HG03439 (cell line): Measurements from ENCODE around the gene SENP8.
"Not testable (repeated sequence)": the region's sequence is repeated elsewhere in the genome, so short reads cannot be mapped to it uniquely, and the experiment has no call there.

Experiments used
- ATAC-seq: cut with Tn5 transposase; IDR thresholded peaks from one replicate; pipeline ENCODE4 v1.9.1; 2021; ENCODE audit warnings: mild to moderate bottlenecking, moderate library complexity; ENCODE audit not compliant: unreplicated experiment

Gene SENP8

DNA sequence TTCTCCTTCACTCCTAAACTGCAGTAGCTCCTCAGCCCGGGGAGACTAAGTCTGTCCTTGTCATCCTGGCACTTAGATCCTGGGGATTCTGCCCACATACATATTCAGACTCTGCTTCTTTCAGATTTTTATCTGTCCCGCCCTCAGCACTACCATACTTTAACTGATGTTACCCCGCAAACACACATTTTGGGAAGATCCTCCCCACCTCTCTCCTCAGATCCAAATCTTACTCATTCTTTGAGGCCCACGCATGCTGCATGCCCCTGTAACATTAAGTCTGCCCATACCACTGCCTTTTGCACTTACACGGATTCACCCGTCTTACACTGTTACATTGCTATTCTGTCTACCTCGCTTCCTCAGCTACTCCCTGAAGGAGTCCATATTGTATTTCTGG is 36.1 kb downstream of the SENP8 start:
- no peak for ATAC-seq

DNA sequence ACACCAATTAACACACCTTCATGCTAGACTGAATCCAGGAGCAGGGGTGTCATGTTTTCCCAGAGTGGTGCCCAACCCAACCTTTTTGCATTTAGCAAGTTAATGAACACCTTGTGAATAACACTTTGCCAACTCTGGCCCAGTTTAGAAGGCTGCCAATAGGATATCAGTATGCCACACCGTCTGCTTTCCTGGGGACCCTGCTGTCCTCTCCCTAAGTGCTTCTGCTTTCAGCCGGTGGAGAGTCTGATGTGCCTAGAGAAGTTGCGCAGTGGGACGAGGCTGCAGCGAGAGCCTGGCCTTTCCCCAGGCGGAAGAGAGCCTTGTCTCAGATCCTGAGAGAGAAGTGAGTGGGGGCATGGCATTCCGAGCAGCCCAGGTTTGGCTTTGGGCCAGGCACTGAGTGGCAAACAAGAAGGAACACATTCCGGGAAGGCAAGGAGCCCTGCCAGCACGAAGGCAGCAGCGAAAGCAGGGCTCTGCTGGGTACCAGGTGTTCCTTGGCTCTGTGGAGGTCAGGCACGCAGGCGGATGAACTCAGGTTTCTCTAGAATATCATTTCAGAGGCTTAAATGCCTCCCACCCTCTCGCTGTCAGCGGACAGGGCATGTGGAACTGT is 36.9 kb downstream of the SENP8 start:
- no peak for ATAC-seq

DNA sequence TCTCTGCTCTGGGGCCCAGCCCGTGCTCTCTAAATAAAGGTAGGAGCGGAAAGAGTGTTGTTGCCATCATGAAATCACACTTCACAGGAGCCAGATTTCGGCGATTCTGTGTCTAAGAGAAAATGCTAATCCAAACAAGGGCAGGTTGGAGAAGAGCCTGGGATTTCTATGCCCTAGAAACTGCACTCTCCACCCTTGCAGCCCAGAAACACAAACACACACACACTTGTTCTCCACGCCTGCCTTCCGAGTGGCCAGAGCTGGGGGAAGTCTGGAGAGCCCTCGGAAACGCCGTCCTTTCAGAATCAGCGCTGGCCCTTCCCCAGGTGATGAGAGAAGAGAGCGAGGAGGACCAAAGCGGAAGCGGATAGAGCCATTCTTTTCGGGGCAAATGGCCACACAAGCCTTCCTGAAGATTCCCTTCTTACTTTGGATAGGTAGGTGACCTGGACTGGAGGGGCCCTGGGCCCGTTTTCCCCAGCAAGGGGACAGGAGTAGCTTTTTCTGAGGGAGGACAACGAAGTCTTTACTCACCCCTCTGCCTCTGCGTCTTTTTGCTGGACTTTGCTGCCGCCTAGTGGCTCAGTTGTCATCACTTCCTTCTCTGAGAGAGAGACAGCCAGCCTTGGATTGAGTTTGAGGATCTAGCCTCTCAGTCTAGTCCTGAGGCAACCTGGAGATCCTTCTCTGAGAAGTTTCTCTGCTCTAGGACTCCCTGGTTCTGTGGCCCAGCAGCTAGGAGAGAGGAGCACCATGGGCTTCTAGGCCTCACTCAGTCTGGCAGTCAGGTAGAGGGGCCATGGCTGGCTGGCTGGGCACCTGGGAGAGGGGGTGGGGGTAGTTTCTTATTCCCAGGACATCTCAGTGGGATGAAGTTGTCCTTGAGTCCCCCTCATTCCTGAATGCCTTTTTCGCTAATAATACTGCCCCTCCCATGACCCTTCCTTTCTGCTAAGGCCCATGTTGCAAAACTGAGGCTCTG is 37.7 kb downstream of the SENP8 start:
- ATAC-seq: no peak

DNA sequence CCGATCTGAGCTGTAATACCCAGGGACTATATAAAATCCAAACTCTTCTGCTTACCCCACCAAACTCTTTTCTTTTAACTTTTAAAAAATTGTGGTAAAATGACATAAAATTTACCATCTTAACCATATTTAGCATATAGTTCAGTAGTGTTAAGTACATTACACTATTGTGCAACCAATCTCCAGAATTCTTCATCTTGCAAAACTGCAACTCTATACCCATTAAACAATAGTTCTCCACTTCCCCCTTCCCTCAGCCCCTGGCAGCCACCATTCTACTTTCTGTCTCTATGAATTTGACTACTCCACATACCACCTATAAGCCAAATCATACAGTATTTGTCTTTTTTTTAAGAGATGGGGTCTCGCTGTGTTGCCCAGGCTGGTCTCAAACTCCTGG is 38.7 kb downstream of the SENP8 start:
- ATAC-seq: no peak

DNA sequence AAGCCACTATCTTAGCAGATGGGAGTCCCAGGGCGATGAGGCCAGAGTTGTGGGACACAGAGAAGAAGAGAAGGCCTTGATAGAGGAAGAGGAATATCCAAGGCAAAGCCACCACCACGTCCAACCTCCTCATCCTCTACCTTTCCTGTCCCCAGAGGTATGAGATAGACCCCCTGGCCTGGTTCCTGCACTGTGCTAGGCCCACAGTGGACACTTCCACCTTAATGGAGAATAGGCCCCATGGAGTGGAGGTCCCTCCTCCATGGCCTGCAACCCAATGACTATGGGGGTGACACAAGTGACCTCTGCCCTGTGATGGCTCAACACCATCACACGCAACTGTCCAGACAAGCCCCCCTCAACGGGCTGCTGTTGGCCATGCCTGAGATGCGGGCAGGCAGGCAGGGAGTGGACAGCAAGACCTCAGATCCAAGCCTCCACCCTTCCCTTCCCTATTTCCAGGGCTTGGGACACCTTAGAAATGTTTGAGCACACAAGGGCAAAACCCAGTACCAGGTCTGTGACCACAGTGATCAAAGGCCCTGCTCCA is 42.6 kb downstream of the SENP8 start:
- no peak for ATAC-seq

DNA sequence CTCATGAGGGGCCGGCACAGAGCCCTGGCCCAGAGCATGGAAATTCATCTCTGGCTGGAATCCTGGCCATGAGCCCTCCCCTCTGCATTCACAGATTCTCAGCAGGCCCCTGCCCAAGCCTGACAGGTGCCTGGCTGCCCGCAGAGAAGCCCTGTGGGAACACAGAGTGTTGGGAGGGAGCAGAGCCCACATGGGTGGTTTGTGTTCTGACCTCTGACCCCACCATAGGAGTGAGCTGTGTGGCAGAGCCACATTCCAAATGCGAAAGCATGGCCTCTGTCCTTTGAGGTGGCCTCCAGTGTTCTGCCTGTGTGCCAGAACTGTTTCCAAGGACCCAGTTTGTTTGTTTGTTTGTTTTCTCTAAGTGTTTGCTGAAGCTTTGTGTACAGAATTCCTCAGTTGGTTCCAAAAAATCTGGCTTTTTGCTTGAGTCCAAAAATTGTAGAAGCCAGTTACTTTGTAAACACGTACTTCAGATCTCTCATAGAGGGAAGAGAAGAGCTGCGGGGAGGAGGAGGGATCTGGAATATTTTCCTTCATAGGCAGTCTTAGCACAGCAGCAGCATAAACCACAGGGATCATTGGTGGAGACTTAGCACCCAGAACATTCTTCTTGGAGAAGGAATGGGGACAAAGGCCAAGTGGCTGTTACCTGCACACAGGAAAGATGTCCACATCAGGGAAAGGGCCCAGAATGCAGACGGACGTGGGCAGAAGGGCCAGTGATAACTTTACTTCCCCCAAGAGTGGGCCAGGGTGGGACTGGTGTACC is 43.3 kb downstream of the SENP8 start:
- no peak for ATAC-seq

DNA sequence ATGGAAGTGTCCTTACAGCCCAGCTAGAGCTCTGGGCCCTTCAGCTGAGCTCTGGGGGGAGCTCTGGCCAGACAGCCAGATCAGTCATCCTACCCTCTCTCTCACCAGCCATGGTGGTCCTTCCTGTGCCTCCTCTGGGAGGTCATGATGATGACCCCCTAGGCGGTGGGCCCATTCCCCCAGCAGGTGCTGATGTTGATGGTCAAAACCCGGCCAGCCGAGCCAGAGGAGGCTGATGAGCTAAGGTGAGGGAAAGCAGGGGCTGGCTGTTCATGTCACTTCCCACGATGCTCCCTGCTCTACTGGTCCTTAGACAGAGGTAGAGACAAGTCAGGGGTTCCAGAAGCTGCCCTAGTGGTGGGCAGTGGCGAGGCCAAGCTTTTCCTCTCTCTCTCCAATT is 44.4 kb downstream of the SENP8 start:
- no peak for ATAC-seq

DNA sequence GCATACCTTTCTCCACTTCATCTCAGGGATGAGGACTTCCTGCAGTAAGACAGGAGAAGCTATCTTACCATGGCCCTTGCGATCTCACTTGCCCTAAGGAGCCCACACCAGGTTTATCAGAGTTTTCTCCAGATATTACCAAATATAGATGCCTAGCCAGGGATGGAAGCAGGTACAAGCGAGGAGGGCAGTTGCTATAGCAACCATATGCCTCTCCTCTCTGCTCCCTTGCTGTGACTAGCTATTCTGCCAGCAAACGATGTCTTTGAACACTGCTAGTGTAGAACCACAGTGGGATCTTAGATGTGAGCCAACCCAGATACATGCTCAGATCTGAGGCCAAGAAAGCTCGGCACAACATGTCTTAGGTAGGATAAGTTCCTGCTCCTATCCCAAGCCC is 45.5 kb downstream of the SENP8 start:
- no peak for ATAC-seq

DNA sequence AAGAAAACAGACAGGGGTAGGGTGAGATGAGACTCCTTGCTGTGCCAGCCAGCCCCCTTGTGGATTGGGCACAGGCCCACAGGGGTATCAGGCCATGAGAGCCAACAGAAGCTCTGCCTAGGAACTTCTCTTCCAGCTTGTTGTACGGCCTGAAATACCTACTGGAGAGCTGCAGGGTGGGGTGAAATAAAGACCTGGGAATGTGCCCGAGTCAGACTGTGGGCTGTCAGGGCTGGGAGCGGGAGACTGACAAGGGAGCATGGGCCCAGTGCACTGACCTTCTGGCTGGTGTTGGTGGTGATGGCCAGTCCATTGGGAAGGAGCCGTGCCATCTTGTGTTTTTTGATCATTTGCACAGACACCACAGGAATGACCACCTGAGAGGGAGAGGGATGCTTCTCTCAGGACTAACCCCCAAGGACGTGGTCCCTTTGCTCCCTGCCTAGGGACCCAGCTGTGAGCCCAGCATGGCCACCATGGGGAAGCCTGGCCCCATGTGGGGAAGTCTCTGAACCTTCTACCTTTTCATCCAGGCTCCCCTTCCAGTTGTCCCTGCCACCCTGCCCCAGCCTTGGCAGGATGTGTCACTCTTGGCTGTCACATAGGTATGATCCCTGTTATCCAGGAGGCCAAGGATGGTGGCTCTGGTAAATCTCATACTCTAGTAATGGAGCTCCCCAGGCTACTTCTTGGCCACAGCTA is 48.7 kb downstream of the SENP8 start:
- no peak for ATAC-seq

DNA sequence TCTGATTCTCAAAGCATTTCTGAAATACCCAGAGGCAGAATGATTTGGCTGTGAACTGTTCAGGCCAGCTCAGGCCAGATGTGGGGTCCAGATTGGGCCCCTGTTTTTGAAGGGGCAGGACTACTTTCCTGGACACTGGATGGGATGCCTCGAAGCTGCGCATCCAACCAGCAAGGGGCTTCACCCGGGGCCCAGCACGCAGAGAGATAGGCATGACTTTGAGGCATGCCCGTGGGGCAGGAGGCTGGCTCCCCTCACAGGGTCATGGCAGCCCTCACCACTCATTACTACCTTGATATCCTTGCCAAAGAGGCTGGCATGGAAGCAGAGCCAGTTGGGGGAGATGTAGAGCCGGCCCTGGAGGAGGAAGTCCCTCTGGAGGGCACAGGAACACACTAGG is 49.2 kb downstream of the SENP8 start:
- no peak for ATAC-seq

DNA sequence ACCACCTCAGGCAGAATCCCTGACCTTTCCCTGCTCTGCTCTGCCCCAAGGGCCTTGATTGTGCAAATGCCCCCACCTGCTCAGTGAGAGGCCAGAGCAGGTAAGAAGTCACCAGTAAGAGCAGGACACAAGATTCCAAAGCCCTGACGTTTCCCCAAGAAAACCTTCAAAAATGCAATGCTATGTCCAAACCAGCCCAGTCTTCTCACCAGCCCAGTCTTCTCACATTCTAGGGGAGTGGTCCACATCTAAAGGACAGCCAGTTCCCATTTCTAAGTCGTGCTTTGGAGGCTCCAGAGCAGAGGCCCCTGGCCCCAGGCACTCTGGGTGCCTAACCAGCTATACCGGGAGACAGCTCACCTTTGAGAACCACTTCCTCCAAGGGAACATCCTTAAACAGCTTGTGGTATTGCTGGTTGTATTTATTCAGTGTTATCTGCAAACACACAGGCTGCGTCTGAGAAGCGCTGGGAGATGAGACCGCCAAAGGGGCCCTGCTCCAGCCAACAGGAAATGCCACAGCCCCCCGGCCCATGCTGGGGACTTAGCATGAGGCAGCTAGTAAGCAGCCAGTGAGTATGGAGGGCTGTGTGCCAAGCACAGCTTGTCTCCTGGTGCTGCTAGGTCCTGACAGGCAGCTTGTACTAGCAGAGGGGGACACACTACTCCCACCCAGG is 50.1 kb downstream of the SENP8 start:
- ATAC-seq: no peak

DNA sequence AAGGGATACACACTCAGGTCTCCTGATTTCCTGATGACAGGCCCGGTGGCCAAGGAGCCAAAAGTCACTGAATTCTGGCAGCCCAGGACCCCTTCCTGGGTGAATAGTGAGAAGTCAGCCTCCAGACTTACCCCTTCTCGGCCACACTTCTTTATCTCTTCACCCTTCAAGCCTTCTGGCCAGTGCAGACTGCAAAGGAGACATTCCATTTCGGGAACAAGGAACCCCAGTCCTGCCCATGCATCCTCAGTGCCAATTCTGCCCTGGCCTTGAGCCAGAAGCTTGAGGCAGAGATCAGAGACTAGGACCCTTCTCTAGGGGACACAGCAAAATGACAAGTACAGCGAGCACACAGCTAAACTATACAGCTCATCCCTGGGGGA is 50.6 kb downstream of the SENP8 start:
- ATAC-seq: no peak

DNA sequence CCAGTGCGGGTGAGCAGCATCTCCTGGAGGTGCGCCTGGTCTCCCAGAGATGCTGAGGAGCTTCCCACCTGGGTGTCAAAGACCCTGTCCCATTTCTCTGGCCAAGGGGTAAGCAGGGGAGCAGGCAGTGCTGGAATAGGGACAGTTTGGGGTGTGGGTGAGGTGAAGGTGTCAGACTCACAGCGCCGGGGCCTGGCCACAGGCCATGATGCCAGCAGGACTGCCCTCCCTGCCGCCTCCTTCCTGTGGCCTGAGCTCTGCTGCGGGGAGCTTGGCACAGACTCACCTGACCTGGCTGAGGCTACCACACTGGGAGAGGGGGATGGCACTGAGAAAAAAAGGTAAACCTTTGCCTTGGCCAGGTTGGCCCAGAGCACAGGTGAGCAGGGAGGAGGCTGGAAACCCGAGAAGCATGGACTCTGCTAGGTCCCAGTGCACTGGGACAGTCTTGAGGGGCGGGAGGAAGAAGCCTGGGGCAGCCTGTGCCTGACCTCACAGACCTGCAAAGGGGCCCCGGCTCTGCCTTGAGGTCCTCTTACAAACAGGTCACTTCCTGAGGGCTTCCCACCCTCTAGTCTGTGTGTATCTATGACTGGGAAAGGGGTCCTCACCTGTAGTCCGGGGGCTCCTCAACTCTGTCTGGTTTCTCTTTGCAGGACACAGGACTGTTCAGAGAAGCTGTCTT is 51.2 kb downstream of the SENP8 start:
- no peak for ATAC-seq

DNA sequence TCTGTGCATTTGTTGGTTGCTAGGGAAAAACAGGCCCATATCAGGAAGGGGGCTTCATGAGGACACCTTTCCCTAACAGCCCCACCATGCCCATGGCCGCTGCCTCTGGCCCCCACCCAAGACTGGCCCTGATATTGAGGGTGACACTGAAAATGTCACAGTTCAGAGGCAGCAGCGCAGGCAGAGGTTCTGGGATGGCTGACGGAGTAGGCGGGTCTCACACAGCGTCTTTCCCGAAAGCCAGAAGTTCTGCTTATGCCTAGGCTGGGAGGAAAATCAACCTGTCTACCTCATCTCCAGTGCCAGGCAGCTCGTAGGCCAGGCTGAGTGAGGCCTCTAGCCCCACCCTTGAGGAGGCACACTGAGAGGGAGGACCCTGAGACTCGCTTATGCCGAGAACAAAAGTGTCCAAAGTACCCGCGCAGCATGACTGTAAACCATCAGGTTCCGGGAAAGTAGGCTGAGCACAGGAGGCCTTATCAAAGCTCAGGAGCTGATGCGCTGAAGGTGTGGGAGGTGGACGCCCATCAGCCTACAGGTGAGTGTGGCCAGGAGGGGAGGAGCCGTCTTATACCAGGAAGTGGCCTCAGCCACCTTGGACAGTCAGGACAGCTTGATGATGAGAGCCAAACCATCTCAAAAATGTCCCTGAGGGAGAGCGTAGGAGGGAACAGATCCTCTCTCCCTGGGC is 51.9 kb downstream of the SENP8 start:
- ATAC-seq: no peak

DNA sequence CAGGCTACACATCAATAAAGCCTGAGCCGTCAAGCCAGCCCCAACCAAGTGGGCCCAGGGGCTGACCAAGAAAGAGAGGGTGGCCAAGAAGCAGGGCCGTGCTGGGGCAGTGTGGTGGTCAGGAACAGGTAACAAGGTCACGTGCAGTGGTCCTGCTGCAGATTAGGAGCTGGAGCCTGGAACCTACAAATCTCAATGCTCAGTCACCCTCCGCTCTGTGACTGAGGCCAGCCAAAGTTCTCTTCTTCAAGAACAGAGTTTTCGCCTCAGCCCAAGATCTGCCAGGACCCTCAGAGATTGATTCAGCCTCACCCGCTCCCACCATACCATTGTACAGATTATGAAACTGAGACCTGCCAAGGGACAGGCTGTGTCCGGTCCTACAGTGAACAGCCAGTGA is 52.5 kb downstream of the SENP8 start:
- ATAC-seq: no peak

DNA sequence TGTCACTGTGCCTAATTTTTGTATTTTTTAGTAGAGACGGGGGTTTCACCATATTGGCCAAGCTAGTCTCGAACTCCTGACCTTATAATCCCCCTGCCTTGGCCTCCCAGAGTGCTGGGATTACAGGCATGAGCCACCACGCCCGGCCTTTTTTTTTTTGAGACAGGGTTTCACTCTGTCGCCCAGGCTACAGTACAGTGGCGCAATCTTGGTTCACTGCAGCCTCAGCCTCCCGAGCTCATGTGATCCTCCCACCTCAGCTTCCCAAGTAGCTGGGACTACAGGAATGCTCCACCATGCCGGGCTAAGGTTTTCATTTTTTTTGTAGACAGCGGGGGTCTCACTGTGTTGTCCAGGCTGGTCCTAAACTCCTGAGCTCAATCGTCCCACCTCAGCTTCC is 53.8 kb downstream of the SENP8 start:
- ATAC-seq: not testable (repeated sequence)

DNA sequence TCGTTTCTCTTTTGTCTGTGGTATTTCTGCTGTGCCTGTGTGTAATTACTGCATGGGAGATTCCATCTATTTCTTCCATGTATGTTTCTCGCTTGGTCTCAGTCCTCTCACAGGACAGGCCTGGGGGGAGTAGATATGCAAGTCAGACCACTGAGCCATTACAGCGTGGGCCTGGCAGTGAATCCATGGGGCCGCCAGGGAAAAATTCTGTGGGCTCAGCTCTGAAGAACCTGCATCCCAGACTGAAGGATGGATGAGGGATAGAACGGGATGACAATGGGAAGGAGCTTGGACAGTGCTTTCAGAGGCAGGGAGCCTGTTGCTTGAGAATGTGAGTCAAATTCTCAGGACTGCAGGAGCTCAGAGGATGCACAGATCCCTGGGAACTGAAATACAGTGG is 54.6 kb downstream of the SENP8 start:
- no peak for ATAC-seq

DNA sequence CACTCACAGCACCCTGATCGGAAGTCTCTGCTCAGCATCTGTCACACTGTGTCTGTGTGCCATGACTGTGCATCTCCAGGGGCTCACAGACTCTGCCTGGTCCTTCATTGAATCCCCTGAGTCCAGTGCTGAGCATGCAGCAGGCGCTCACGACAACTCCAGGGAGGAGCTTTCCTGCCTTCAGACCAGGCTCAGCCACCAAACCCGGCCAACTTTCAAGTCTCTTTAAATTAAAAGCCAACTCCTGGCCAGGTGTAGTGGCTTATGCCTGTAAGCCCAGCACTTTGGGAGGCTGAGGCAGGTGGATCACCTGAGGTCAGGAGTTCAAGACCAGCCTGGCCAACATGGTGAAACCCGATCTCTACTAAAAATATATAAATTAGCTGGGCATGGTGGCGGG is 55.2 kb downstream of the SENP8 start:
- no peak for ATAC-seq
